IMR-90 (cell line): Measurements from ENCODE around the gene LATS2. TPM values are rescaled to one million over a fixed set of nuclear protein-coding genes. Genes with fewer than 3 reads are reported as not detected.
A peak's percentile ranks its signal among the peaks of the same experiment; 100 is the strongest.
"Not testable (repeated sequence)": the region's sequence is repeated elsewhere in the genome, so short reads cannot be mapped to it uniquely, and the experiment has no call there.

Source experiments
- ATAC-seq: fragments of 200-7000 bp; cut with Tn5 transposase; 2 replicates; pipeline ENCODE4 v1.9.1; 2020; ENCODE audit warnings: low read depth, mild to moderate bottlenecking, moderate library complexity
- BruUV-seq: library from RNA; stranded (reverse); fragments of 400-500 nt; replicated peaks from 2 replicates; lab custom pipeline; 2021; lab: Mats Ljungman, UMichigan
- CTCF ChIA-PET: fragments of 300-600 bp; formaldehyde crosslinking; extraction: SDS; loops from one replicate; lab custom pipeline; 2021; ENCODE audit warnings: antibody characterized with exemption; lab: Yijun Ruan, JAX
- POLR2A ChIA-PET: fragments of 300-600 bp; sonication (Branson Sonifier 250); formaldehyde crosslinking; loops from one replicate; lab custom pipeline; 2022; ENCODE audit warnings: antibody characterized with exemption; ENCODE audit not compliant: unreplicated experiment; lab: Charles Lee
- DNase-seq: peaks from one replicate; pipeline ENCODE4 v3.0.0; 2013
- H2AFZ ChIP-seq: replicated peaks from 2 replicates; pipeline ENCODE3; 2013; ENCODE audit warnings: low read length, mild to moderate bottlenecking; ENCODE audit not compliant: poor library complexity
- H2AK5ac ChIP-seq: 2 replicates; pipeline ENCODE4 v1.6.1; 2013; ENCODE audit warnings: low read depth, low read length, inconsistent platforms
- H2AK9ac ChIP-seq: replicated peaks from 2 replicates; pipeline ENCODE3; 2013; ENCODE audit warnings: mild to moderate bottlenecking, low read depth, low read length, moderate library complexity; ENCODE audit not compliant: poor library complexity
- H2BK120ac ChIP-seq: 2 replicates; pipeline ENCODE4 v1.6.1; 2013; ENCODE audit warnings: low read depth, low read length, inconsistent platforms
- H2BK15ac ChIP-seq: 3 replicates; pipeline ENCODE4 v1.6.1; 2013; ENCODE audit warnings: low read depth, low read length, inconsistent platforms
- H2BK20ac ChIP-seq: 2 replicates; pipeline ENCODE4 v1.6.1; 2013; ENCODE audit warnings: low read depth, mild to moderate bottlenecking, inconsistent platforms, low read length, moderate library complexity
- H2BK5ac ChIP-seq: 2 replicates; pipeline ENCODE4 v1.6.1; 2013; ENCODE audit warnings: mild to moderate bottlenecking, low read depth, low read length, inconsistent platforms; ENCODE audit not compliant: poor library complexity, severe bottlenecking
- H3K14ac ChIP-seq: replicated peaks from 2 replicates; pipeline ENCODE4 v1.6.1; 2013; ENCODE audit warnings: low read depth, low read length, inconsistent platforms
- H3K18ac ChIP-seq: 2 replicates; pipeline ENCODE4 v1.6.1; 2013; ENCODE audit warnings: low read depth, low read length, control low read depth
- H3K23ac ChIP-seq: 2 replicates; pipeline ENCODE4 v1.6.1; 2013; ENCODE audit warnings: low read depth, low read length, inconsistent platforms
- H3K27ac ChIP-seq: 2 replicates; pipeline ENCODE4 v1.5.1; 2013; ENCODE audit warnings: mild to moderate bottlenecking, control low read depth, low read length; ENCODE audit not compliant: insufficient read depth
- H3K27me3 ChIP-seq: 2 replicates; pipeline ENCODE4 v1.6.1; 2013; ENCODE audit warnings: low read length; ENCODE audit not compliant: control insufficient read depth, insufficient read depth
- H3K36me3 ChIP-seq: 2 replicates; pipeline ENCODE4 v1.6.1; 2013; ENCODE audit warnings: low read length, mixed read lengths; ENCODE audit not compliant: control insufficient read depth, insufficient read depth
- H3K4ac ChIP-seq: 2 replicates; pipeline ENCODE4 v1.6.1; 2013; ENCODE audit warnings: low read depth, low read length, inconsistent platforms
- H3K4me1 ChIP-seq: 2 replicates; pipeline ENCODE4 v1.6.1; 2013; ENCODE audit warnings: low read length, mixed read lengths; ENCODE audit not compliant: control insufficient read depth, insufficient read depth
- H3K4me2 ChIP-seq: 2 replicates; pipeline ENCODE4 v1.6.1; 2013; ENCODE audit warnings: low read depth, mild to moderate bottlenecking, control low read depth, low read length, moderate library complexity
- H3K4me3 ChIP-seq: 2 replicates; pipeline ENCODE4 v1.5.1; 2013; ENCODE audit warnings: low read depth, mild to moderate bottlenecking, control low read depth, low read length, moderate library complexity; ENCODE audit not compliant: insufficient read depth
- H3K56ac ChIP-seq: 2 replicates; pipeline ENCODE4 v1.6.1; 2013; ENCODE audit warnings: low read length, inconsistent platforms; ENCODE audit not compliant: insufficient read depth; ENCODE audit errors: extremely low read depth
- H3K79me1 ChIP-seq, 2 experiments: 2 replicates each; pipeline ENCODE4 v1.6.1; 2013; ENCODE audit warnings: low read length in 2 of 2, inconsistent platforms in 1 of 2, low read depth in 1 of 2
- H3K9ac ChIP-seq: 2 replicates; pipeline ENCODE4 v1.6.1; 2013; ENCODE audit warnings: low read depth, low read length, control low read depth
- H3K9me1 ChIP-seq: 2 replicates; pipeline ENCODE4 v1.6.1; 2013; ENCODE audit warnings: low read length, inconsistent platforms; ENCODE audit not compliant: insufficient read depth
- H3K9me3 ChIP-seq: 2 replicates; pipeline ENCODE4 v1.6.1; 2013; ENCODE audit warnings: low read length; ENCODE audit not compliant: control insufficient read depth, insufficient read depth
- H4K20me1 ChIP-seq: 2 replicates; pipeline ENCODE4 v1.6.1; 2013; ENCODE audit warnings: low read length, inconsistent platforms; ENCODE audit not compliant: insufficient read depth
- H4K5ac ChIP-seq: 2 replicates; pipeline ENCODE4 v1.6.1; 2013; ENCODE audit warnings: mild to moderate bottlenecking, low read depth, low read length, control low read depth
- H4K8ac ChIP-seq, 2 experiments: 2 replicates each; pipeline ENCODE4 v1.6.1; 2013; ENCODE audit warnings: low read depth in 2 of 2, low read length in 2 of 2, control low read depth in 1 of 2, inconsistent platforms in 1 of 2
- H4K91ac ChIP-seq: 2 replicates; pipeline ENCODE4 v1.6.1; 2013; ENCODE audit warnings: low read depth, low read length, inconsistent platforms; ENCODE audit not compliant: insufficient read depth
- WGBS, 2 experiments: methylation state at CpG; one replicate each; pipeline versions ENCODE4 v1.1.5 to v1.1.7; 2013; ENCODE audit warnings: missing lambda C conversion rate in 2 of 2; ENCODE audit not compliant: insufficient read length in 1 of 2; ENCODE audit errors: extremely low coverage in 2 of 2; 5-methylcytosine and 5-hydroxymethylcytosine counted together
- dilution Hi-C: fragments of 300-500 bp; cut with HindIII; formaldehyde crosslinking; loops from one replicate; pipeline ENCODE4 v1.14.3; 2018; ENCODE audit warnings: low sequenced_read_pairs; ENCODE audit not compliant: unreplicated experiment
- in situ Hi-C: fragments of 300-500 bp; cut with MboI; formaldehyde crosslinking; loops from 3 replicates; pipeline ENCODE4 v1.14.3; 2019; ENCODE audit warnings: low sequenced_read_pairs, inconsistent platforms, mixed read lengths
- intact Hi-C: fragments of 100-400 bp; cut with micrococcal nuclease; formaldehyde crosslinking; loops from 2 replicates; pipeline ENCODE4 v1.10.0; 2022
- polyA plus RNA-seq, 3 experiments: library from polyadenylated mRNA; depleted of rRNA; stranded (reverse); fragments of >200 nt; gene quantifications; 2 replicates each; pipeline ENCODE4 v1.2.3, GENCODE V29; 2012; ENCODE audit warnings: low replicate concordance in 1 of 3
- total RNA-seq: library from RNA; depleted of rRNA; stranded (reverse); fragments of >200 nt; gene quantifications from 2 replicates; pipeline ENCODE4 v1.2.3, GENCODE V29; 2012

The LATS2 gene
- total and polyA plus RNA-seq, 2 of the 4 experiments (the other 2 are of a cell fraction): 12.7 to 22.4 TPM

DNA sequence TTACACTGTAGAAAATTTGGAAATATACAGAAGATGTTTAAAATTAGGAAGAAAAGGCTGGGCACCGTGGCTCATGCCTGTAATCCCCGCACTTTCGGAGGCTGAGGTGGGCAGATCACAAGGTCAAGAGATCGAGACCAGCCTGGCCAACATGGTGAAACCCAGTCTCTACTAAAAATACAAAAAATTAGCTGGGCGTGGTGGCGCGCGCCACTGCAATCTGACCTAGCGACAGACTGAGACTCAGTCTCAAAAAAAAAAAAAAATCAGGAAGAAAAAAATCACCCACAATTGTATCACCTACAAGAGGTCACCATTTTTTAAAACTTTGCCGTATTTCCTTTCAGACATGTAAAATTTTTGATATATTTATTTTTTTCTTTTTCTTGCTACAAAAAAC, 120.9 kb downstream of the LATS2 start:
- H3K36me3 ChIP-seq, H3K9ac ChIP-seq, H4K91ac ChIP-seq, H2BK15ac ChIP-seq, H4K20me1 ChIP-seq, H2AK9ac ChIP-seq, H3K27ac ChIP-seq, POLR2A ChIA-PET, H2BK120ac ChIP-seq, ATAC-seq, H3K9me1 ChIP-seq, H2AFZ ChIP-seq, H3K4me3 ChIP-seq, H3K14ac ChIP-seq, H3K4ac ChIP-seq, H2AK5ac ChIP-seq, H3K9me3 ChIP-seq, H3K18ac ChIP-seq, H4K5ac ChIP-seq, dilution Hi-C loops, DNase-seq, H3K23ac ChIP-seq, H2BK20ac ChIP-seq, H2BK5ac ChIP-seq, H3K27me3 ChIP-seq, H3K56ac ChIP-seq, H3K79me1 ChIP-seq, H4K8ac ChIP-seq, BruUV-seq, CTCF ChIA-PET: not testable (repeated sequence)
- in situ Hi-C loops (loop anchor here (5.0 to 10.0 kb wide), 2 partner anchors 187 to 534 kb away; no protein-coding TSS in a partner anchor), intact Hi-C loops (loop anchor here (5.0 kb wide), 2 partner anchors 122 to 357 kb away; partner anchors contain the start of gene LATS2)
- 100% methylated on average over 5 of the region's 10 CpGs; no CpG with 5 or more reads in 1 of the 2 experiments for WGBS, 2 experiments
- Histone ChIP-seq H3K4me1 (peaks cover 13% of the 10 kb centered on the region), H3K4me2 (peak overlapping the region; percentile 4; the same call in 1 of the 2 replicates)
